Sigmoid colon (tissue), 4 donors: ENCODE data around the gene GOLGA3.

Experiments used
- EP300 ChIP-seq, 4 donors: sonication (generic); formaldehyde crosslinking; IDR thresholded peaks; one replicate each; pipeline ENCODE4 v1.6.1; 2017; ENCODE audit warnings: antibody characterized with exemption in 4 of 4
- POLR2AphosphoS5 ChIP-seq, 4 donors: sonication (generic); formaldehyde crosslinking; IDR thresholded peaks; one replicate each; pipeline ENCODE4 v1.6.1; 2017; ENCODE audit warnings: antibody characterized with exemption in 4 of 4
- TF ChIP-seq, protein P1 (sequence below), 4 experiments: fragments of 450-650 bp in 3 of 4; fragments of 200-600 bp in 1 of 4; IDR thresholded peaks; one replicate each; pipeline ENCODE4 v1.5.1; 2016 to 2019; ENCODE audit warnings: antibody characterized with exemption in 4 of 4, mild to moderate bottlenecking in 3 of 4, moderate library complexity in 2 of 4

- TF ChIP-seq POLR2AphosphoS5 (IDR thresholded peaks at IDR 0.05) (no peak), EP300 (IDR thresholded peaks at IDR 0.05) (no peak)
- TF ChIP-seq, protein P1, sequence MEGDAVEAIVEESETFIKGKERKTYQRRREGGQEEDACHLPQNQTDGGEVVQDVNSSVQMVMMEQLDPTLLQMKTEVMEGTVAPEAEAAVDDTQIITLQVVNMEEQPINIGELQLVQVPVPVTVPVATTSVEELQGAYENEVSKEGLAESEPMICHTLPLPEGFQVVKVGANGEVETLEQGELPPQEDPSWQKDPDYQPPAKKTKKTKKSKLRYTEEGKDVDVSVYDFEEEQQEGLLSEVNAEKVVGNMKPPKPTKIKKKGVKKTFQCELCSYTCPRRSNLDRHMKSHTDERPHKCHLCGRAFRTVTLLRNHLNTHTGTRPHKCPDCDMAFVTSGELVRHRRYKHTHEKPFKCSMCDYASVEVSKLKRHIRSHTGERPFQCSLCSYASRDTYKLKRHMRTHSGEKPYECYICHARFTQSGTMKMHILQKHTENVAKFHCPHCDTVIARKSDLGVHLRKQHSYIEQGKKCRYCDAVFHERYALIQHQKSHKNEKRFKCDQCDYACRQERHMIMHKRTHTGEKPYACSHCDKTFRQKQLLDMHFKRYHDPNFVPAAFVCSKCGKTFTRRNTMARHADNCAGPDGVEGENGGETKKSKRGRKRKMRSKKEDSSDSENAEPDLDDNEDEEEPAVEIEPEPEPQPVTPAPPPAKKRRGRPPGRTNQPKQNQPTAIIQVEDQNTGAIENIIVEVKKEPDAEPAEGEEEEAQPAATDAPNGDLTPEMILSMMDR (IDR thresholded peaks at IDR 0.05) = no peak
Observed at GRCh38 chr12:132873724-132874123, 45.1 kb upstream of the GOLGA3 start.
